HUDEP-2 (cell line): ENCODE data around the gene AIF1.

Experiments
- DNase-seq, 76 experiments: peaks; one replicate each; lab custom pipeline; 2025; ENCODE audit not compliant: unreplicated experiment in 76 of 76; lab: John Stamatoyannopoulos, UW

AIF1 gene

GRCh38 chr6:31639449-31639861 lies 24.4 kb downstream of the AIF1 start:
- no peak for DNase-seq

GRCh38 chr6:31640612-31641011 lies 25.6 kb downstream of the AIF1 start:
- no peak for DNase-seq

GRCh38 chr6:31641370-31641769 lies 26.3 kb downstream of the AIF1 start:
- DNase-seq, result no peak

GRCh38 chr6:31642798-31643570 lies 27.9 kb downstream of the AIF1 start:
- DNase-seq, result no peak

GRCh38 chr6:31643818-31644454 lies 28.9 kb downstream of the AIF1 start:
- peak in 1 of 76 experiments; percentile 12 for DNase-seq

- DNase-seq, result no peak
Observed at GRCh38 chr6:31645325-31645724, 30.3 kb downstream of the AIF1 start.

GRCh38 chr6:31651602-31652191 lies 36.7 kb downstream of the AIF1 start:
- peak in 66 of 76 experiments; percentile 35 to 90 (median 72) for DNase-seq

- peak in 54 of 76 experiments; percentile 84 to 99 (median 95) for DNase-seq
Observed at GRCh38 chr6:31652925-31653724, 38.1 kb downstream of the AIF1 start.

- DNase-seq, result no peak
Observed at GRCh38 chr6:31654574-31655348, 39.7 kb downstream of the AIF1 start.

- DNase-seq, result no peak
Observed at GRCh38 chr6:31655349-31656237, 40.6 kb downstream of the AIF1 start, which contains the start of gene APOM. APOM (plus strand) TSS chr6:31655894; CDS start chr6:31655967, 73 bp downstream.

- DNase-seq, result no peak
Observed at GRCh38 chr6:31657406-31658157, 42.5 kb downstream of the AIF1 start.

- DNase-seq, result no peak
Observed at GRCh38 chr6:31658158-31658688, 43.2 kb downstream of the AIF1 start.

GRCh38 chr6:31658983-31659648 lies 44.1 kb downstream of the AIF1 start:
- DNase-seq, result no peak

- DNase-seq, result peak in 10 of 76 experiments; percentile 17 to 51 (median 33)
Observed at GRCh38 chr6:31659649-31660380, 44.8 kb downstream of the AIF1 start.

- peak in 73 of 76 experiments; percentile 22 to 90 (median 78) for DNase-seq
Observed at GRCh38 chr6:31660381-31661261, 45.6 kb downstream of the AIF1 start, which contains the start of gene C6orf47. C6orf47 (minus strand) TSS chr6:31660778; CDS start chr6:31659947, 831 bp downstream.
